ENCODE results near the gene HAL.
A peak's percentile ranks its signal among the peaks of the same experiment; 100 is the strongest.

The HAL gene

DNA sequence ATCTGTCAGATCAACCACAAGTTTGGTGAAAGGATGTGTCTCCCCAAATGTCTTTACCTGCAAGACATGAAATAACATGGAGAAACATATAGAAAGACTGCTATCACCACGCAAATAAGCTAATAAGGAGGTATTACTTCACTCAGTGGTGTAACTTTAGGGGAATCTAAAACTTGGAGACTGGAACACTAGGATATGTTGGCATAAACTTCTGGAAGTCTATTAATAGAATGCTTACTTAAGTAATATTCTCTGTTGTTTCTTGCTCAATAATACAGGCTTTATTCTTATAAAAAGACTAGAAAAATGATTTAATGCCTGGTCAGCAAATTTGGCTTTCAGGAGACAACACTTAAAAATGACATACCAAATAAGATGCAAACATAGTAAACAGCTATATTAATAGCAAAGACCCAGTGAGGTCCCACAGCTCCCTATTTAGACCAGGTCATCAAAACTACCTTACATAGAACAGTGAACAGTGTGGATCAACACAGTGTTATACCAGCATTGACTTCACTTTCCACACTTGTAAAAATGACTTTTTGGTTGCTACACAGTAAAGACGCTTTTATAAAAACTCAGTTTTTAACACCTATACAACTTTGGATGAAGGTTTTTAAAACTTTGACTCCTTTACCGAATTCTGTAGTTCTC, 18.9 kb upstream of the HAL start:
- DNase-seq, result no peak

DNA sequence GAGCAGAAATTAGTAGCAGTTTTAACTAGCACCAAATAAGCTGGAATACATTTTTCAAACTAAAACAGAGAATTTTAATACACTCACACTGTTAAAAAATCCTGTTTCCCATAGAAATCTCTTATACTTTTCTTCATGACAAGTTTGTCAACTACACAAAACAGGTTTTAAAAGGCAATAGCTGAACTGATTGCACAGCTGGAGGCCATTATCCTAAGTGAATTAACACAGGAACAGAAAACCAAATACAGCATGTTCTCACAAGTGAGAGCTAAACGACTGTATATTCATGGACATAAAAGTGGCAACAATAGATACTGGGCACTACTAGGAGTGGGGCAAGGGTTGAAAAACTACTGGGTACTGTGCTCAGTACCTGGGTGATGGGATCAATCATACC, 11.6 kb upstream of the HAL start:
- no peak for DNase-seq

DNA sequence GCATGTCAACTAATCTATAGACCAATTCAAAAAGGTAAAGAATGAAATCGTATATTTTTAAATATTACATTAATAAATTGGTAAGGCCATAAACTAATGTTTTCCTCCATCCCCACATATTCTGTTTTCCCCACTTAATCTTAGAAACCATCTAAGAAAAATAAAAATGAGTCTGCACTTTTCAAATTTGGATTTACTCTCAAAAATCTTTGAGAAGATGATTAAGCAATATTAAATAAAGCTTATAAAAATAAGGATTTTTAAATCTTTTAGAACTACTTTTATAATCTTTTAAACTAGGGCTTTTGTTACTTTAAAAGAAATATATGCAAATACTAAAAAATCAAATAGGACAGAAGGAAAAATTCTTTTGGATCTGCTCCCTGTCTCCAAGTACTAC, 10.6 kb upstream of the HAL start:
- DNase-seq, result no peak

DNA sequence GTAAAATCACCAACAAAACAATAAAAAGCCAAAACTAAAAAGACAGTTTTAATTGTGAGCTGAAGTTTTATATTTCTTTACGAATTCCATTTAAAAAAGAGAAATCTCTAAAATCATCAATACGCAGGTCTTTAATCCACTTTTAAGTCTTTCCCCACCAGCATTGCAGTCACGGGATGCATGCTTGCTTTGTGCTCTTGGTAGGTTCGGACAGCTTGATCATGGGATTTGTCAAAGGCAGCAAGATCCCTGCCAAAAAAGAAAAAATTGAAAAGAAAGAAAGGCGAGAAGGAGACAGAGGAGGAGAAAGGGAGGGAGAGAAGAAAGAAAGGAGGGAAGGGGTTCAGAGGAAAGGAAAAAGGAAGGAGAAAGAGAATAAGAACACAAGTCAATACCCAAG, 4.7 kb upstream of the HAL start:
- no peak for DNase-seq

DNA sequence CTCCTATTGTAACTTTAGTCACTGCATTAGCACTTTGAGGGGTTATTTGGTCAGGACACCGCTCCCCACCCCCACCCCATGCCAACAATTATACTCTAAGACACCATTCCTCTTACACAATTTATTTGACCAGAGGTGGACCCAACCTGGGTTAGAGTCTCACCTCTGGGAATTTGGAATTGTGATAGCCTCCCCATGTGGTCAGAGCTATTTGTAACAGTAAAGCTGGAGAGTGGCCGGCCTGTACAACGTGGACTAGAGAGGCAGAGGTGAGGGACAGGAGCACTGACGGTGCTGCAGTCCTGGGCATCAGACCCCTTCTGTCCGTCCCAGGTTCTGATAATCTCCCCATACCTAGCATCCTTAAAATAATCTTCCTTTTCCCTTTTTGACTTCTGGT, 3.3 kb upstream of the HAL start:
- DNase-seq, result no peak

DNA sequence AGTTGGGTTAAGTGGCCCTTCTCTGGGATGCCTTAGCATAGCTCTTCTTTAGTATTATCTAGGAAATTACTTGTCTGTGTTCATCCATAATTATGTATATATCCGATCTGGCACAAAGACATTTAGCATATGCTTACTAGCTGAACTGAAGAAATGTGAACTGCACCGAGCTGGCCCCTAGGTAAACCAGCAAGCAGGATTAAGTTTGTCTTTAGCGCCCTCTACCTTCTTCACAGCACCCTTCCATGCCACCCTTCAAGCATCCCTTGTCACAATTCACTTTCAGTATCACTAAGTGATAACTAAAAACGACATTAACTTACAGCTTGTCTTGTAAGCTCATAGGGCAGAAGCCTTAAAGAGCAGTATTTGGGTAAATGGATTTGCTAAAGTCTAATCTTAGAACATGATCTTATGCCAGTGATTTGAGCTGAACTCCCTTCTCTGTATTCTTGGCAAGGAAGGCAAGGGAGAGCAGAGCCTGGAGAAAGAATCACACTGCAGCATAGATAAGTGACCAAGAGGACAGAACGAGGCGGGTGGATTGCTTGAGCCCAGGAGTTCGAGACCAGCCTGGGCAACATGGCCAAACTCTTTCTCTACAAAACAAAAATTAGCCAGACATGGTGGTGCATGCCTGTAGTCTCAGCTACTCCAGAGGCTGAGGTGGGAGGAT, 2.6 kb upstream of the HAL start:
- DNase-seq, result peak; percentile 59

DNA sequence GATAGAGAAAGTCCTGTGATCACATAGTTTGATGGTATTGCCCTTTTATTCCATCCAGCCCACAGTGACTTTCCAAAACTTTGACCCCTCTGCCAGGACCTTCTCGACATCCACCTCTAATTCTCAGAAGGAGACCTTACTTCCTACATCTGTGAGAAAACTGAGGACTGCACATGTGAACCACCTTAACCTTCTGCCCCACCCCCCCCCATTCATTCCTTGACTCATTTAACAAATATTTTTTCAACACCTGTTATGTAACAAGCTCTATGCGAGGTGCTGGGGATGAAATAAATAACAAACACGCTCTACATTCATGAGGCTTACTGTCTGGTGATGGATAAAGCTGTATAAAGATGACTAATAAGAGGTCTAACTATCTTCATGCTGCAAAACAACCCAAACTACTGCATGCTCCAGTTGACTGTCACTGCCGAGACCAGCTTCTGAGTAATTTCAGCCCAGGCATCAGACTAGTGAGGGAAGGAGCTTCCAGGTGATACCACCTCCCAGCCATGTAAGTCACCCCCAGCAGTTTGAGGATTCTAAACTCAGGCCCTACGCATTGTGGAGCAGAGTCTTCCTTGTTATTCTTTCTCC, 1.9 kb upstream of the HAL start:
- DNase-seq, result no peak

DNA sequence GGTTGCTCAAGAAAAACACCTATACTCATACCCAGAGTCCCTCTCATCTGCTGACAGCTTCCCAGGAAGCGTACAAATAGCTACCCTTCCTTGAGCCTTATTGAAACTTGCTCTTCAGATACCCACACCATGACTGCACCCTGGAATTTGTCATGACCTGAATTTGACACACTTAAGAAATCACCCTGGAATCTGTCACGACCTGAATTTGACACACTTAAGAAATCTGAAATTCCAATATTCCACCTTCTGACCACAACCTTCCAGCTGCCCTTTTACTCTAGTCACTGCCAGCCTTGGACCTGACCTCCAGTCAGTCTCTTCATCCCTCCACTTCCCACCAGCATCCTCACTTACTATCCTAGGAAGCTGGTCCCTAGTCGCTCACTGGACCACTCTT, 1.1 kb upstream of the HAL start:
- no peak for DNase-seq

DNA sequence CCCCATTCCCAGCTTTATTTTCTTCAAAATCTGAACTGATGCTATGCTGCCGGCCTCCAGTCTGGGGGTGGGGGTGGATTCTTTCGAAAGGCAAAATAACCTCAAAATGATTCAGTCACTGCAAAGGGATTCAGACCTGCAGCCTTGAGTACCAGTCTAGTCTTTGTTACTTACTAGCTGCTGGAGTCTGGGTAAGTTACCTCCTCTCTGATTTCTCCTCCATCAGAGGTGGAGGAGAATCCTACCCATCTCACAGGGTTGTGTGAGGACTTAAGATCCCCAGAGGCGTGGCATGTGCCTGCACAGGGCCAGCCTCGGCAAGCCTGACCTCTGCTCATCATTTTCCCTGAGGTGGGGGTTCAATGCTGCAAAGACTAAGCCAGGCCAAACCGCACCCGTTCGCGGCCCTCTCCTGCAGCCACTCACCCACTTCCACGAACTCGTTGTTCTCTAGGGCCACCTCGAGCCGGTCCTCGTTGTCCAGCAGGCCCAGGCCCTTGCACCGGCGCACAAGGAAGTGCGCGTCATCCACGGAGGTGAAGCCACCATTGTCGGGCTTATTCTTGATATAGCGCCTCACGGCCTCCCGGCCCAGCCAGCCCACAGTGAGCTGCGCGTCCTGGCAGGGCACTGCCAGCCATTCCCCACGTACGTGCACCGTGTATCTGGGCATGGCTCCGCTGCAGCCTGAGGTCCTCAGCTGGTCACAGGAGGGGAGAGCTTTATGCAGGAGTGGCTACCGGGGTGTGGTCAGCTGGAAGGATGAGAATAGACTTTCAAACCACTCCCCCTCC, 709 bp downstream of the HAL start:
- no peak for DNase-seq

DNA sequence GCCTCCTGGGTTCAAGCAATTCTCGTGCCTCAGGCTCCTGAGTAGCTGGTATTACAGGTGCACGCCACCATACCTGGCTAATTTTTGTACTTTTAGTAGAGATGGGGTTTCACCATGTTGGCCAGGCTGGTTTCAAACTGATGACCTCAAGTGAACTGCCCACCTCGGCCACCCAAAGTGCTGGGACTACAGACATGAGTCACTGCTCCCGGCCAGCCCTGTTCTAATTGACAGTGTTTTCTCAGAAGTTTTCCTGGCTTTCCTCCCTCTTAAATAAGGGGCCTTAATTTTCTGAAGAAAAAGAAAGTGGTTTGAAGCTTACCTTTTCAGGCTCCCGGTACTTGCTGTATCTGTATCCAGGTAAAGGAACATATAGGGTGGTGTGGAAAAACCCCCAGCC, 1.7 kb downstream of the HAL start:
- no peak for DNase-seq

DNA sequence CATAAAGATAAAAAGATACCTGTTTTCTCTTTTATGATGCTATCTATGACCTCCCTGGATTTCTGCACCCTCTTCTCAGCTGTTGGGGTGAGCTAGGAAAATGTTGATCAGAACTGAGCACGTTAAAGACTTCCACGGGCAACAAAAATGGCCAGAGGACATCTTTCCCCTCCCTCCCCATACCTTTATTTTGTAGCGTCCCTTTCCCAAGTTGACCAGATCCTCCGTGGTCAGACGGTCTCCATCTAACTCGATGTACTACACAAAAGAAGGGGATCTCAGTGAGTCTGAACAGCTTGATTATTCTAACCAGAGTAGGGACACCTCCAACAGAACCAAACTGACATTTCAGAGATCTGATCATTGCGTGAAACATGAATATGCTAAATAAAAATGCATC, 2.2 kb downstream of the HAL start:
- DNase-seq, result no peak

DNA sequence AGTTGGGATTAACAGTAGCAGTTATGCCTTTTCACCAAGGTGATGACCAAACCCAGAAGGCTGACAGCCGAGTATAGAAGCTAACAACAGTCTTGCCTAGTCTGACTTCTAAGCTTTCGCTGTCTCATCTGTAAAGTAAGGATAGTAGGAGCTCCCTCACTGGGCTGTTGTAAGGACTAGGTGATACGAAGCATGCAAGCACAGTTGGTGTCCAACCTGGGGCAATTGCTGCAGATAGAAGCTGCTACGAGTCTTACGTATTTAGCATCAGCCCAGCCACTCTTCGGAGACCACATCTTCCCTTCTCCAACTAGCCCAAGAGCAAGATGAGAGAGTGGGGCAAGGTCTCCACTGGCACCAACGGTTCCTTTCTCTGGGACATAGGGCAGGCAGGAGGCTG, 6.0 kb downstream of the HAL start:
- DNase-seq, result no peak

DNA sequence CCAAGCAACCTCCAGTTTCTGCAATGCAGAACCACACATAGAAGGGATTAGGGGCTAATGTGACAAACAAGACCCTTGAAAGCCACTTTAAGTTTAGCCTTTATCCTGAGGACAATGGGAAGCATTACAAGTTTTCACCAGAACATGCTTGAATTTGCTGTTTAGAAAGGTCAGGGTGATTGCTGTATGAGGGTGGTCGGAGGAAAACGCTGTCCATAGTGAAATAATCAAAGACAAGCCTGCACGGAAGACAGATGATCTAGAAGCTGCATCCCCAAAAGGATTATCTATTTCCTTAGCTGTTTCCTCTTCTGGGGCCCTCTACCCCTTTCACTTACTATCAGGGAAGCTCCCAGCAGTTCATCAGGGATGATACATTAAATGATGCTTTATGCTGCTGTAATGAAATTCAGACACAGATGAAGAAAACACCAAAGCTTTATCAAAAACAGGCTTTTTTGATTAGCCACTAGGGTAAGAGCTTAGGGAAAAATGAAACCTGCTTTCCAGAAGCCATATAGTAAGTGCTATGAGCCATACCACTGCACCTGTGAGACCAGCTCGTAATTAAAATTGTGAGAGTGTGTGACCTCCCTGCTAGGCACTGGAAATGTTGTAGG, 6.5 kb downstream of the HAL start:
- no peak for DNase-seq

DNA sequence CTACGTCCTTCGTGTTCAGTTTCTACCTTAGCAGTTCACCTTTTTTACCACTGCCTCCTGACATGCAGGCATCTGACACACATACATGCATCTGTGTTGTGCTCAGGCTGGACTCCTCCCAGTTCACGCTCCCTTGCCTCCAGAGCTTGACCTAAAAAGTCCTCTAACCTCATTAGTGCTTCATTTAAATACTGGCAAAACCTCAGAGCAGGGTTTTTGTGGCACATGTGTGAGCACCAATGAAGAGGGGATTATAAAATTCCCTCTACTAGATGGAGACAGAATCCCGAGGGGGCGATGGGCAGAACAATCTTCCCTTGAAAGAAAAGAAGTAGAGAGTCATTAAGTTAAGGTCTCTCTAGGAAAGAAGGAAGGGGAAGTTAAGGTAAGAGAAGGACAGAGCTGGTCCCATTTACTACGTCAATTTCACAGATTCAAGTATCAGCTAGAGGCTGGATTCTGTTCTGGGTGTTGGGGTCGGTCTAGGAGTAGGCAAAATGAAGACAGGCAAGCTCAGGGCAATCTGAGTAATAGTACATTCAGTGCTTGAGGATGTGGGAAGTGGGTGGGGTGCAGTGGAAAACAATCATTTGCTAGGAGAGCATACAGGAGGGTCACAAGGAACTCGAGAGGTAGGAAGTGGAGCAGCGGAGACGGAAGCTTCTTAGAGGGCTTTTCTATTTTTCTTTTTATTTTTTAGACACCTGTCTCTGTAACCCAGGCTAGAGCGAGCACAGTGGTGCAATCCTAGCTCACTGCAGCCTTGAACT, 7.5 kb downstream of the HAL start:
- no peak for DNase-seq

DNA sequence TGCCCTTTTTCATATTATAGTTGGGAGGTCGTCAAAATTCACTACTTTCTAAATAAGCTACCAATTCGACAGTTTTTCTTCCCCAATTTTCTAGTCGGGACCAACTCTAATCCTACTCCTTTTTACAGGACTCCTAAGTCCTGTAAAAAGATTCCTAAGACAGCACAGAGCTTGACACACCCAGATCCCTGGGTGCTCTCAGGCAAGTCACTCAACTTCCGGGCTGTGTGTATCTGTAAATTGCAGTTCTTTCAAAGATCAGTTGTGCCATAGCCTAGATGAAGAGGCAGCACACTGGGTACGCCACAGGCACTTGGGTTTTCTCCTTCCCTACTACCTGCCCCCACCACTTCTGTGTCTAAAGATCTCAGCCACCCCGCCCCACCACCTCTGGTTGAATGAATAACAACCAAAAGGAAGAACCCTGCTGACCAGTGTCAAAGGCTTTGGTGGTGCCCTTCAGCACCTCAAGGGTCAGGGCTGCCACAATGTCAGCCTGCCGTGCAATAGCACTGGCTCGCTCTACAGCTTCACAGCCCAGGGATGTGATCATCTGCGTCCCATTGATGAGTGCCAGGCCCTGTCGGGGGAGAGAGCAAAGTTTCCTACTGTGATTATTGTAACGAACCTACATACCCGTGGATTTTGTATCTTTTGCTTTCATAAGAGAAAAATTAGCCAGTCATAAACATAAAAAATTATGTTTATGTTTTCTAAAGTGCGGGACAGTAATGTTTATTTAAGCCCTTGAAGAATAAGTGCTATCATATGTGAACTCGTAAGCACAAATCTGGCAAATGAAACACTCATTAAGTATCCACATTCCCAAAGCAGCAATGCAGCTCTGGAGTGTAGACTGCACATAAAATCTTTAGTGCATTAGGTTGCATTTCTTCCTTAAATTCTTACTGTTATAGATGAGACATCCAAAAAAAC, 9.2 kb downstream of the HAL start:
- no peak for DNase-seq

DNA sequence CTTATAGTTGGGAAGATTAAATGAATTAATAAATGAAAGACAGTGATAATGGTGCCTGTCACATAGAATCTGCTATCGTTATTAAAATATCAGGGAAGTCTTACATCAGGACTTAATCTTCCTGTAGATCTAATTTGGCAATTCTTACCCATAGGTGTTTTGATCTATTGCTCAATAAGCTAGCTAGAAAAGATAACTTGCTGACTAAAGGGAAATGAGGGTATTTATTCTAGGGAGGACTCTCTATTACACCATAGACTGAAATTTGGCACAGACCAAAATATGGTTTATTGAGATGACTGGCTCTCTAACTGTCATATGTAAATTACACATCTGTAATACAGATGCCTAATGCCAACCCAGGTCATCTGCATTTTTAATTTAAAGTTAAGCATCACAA, 11.5 kb downstream of the HAL start:
- DNase-seq, result no peak

DNA sequence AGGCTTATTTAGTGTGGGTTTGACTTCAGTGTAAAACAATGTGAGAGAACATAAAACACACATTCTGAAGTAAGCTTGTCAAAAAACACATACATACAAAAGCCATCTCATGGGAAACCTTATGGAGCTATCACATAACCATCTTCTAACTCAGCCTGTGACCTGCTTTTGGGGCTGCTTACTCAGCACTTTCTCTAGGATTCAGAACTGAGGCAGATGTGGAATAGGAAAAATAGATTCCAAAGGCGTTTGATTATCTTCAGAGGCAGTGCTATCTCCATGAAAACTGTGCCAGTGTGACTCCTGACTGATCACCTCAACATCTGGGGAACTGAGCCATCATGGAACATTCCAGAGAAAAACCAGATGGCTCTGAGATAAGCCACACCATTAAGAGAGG, 13.5 kb downstream of the HAL start:
- no peak for DNase-seq

DNA sequence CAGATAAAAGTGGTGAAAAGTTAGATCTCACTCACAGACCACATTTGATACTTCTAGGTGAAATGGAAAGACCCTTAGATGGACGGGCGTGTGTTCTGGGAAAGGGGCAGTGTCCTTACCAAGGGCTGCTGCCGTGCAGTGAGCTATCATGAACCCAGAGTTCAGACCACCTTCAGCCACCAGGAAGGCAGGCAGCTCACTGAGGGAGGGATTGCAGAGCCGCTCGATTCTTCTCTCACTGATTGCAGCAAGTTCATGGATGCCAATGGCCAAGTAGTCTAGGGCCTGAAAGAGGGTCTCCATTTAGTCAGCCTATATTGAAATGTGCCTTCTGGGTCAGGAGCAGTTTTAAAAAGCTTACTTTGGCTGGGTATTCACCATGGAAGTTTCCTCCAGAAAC, 15.7 kb downstream of the HAL start:
- DNase-seq, result no peak

DNA sequence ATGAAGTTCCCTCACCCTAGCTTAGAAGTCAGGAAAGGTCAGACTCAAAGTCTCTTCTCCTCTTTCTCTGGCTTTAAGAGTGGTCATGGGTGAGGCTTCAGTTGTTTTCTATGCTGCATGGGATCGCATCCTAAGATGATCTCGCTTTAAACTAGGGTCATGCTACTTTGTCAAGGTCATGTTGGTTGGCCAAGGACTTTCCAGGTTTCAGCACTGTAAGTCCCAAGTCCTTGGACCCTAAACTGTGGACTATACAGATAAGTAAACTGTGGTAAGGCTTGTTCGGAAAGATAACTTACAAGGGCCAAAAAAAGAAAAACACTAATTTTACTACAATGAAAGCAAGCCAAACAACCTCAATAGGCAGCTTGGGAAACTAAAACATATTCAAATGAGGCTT, 17.4 kb downstream of the HAL start:
- no peak for DNase-seq

DNA sequence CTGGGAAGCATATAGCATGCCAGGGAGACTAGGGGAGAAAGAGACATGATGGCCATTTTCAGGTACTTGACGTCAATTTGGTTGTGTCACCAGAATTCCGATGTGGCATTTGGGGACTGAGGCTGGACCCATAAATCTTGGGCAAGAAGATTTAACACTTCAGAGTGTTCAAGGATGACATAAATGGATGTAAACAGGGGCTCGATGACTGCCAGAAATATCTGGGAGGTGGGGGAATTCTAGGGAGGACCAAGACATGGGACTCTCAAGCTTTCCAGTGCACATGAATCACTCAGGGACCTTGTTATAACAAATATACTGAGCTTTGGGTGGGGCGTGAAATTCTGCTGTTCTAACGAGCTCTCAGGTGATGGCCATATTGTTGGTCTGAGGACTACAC, 17.8 kb downstream of the HAL start:
- no peak for DNase-seq

DNA sequence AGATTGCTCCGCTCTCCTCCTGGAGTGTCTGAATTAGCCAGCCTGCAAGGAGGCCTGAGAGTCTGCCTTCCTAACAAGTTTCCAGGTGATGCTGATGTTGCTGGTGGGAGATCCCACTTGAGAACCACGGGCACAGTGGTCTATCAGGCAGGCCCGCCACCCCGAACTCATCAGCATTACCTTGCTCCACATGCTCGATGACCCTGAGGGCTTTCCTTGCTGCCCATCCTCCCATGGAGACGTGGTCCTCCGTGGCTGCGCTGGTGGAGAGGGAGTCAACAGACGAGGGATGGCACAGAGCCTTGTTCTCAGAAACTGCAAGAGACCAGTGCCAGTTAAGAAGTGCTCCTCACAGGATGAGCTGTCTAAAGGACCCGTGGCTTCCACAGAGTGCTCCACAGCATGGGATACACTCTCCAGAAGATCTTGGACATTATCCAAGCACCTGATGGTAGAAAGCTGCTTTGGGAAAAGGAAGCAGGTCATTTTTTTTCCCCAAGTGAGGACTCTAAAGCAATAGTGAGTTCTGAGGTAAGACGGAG, 18.3 kb downstream of the HAL start:
- DNase-seq, result no peak

All from activated CD4-positive, alpha-beta T cell treated with anti-CD3 and anti-CD28 coated beads for 48 hours (primary cell).